HL-60/S4 treated with phorbol 12-myristate 13-acetate at 8.2 ng/mL for 4 days and 3 days (cell line): ENCODE results near the gene ZNF433.
"Not testable (repeated sequence)": the region's sequence is repeated elsewhere in the genome, so short reads cannot be mapped to it uniquely, and the experiment has no call there.

Source experiments
- in situ Hi-C: fragments of 300-500 bp; cut with MboI; formaldehyde crosslinking; loops from 2 replicates; pipeline ENCODE4 v1.15.0; 2022; ENCODE audit warnings: low sequenced_read_pairs

The ZNF433 gene

GRCh38 chr19:12035220-12036172 lies at the start of gene ZNF433:
TSS of gene ZNF433 (minus strand) at chr19:12035679. CDS start at chr19:12035539, 140 bp downstream.
- in situ Hi-C loops: no loop called here

DNA sequence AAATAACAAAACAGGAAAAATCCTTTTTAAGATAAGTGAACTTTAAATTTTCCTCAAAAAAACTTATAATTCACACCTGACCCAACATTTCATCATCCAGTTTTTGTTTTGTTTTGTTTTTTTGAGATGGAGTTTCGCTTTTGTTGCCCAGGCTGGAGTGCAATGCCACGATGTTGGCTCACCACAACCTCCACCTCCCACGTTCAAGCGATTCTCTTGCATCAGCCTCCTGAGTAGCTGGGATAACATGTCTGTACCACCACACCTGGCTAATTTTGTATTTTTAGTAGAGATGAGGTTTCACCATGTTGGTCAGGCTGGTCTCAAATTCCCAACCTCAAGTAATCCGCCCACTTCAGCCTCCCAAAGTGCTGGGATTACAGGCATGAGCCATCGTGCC lies 47.9 kb upstream of the ZNF433 start:
- in situ Hi-C loops: not testable (repeated sequence)

DNA sequence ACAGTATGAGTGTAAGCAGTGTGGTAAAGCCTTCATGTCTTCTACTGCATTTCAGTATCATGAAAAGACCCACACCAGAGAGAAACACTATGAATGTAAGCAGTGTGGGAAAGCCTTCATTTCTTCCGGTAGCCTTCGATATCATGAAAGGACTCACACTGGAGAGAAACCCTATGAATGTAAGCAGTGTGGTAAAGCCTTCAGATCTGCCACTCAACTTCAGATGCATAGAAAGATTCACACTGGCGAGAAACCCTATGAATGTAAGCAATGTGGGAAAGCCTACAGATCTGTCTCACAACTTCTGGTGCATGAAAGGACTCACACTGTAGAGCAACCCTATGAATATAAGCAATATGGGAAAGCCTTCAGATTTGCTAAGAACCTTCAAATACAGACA lies 41.9 kb upstream of the ZNF433 start:
- in situ Hi-C loops: no loop called here

DNA sequence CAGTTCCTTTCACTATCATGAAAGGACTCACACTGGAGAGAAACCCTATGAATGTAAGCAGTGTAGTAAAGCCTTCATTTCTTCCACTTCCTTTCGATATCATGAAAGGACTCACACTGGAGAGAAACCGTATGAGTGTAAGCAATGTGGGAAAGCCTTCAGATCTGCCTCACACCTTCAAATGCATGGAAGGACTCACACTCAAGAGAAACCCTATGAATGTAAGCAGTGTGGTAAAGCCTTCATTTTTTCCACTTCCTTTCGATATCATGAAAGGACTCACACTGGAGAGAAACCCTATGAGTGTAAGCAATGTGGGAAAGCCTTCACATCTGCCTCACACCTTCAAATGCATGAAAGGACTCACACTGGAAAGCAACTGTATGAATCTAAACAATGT lies 40.9 kb upstream of the ZNF433 start:
- in situ Hi-C loops: not testable (repeated sequence)

DNA sequence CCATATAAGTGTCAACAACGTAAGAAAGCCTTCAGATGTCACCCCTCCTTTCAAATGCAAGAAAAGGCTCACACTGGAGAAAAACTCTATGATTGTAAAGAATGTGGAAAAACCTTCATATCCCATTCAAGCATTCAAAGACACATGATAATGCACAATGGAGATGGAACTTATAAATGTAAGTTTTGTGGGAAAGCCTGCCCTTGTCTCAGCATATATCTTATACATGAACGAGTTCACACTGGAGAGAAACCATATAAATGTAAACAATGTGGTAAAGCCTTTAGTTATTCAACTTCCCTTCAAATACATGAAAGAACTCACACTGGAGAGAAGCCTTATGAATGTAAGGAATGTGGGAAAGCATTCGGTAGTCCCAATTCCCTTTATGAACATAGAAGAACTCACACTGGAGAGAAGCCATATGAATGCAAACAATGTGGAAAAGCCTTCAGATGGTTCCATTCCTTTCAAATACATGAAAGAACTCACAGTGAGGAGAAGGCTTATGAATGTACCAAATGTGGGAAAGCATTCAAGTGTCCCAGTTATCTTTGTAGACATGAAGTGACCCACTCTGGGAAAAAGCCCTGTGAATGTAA lies 40.2 kb upstream of the ZNF433 start:
- in situ Hi-C loops: no loop called here

GRCh38 chr19:12064590-12065538 lies 29.4 kb upstream of the ZNF433 start, which contains the start of gene ZNF844:
TSS of gene ZNF844 (plus strand) at chr19:12064731. CDS start at chr19:12064874, 143 bp downstream.
- in situ Hi-C loops: no loop called here

DNA sequence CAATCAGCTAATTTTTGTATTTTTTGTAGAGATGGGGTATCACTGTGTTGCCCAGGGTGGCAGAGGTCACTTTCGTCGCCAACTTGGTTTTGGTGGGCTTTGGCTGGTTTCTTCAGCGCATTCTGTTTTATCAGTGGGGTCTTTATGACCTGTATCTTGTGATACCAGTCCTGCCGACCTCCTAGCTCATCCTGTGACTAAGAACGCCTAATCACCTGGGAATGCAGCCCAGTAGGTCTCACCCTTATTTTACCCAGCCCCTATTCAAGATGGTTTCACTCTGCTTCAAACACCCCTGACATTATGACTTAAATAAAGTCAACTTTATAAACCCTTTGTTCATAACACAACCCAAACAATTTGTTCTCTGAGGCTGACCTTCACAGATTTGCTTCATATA lies 20.3 kb upstream of the ZNF433 start:
- in situ Hi-C loops: no loop called here

DNA sequence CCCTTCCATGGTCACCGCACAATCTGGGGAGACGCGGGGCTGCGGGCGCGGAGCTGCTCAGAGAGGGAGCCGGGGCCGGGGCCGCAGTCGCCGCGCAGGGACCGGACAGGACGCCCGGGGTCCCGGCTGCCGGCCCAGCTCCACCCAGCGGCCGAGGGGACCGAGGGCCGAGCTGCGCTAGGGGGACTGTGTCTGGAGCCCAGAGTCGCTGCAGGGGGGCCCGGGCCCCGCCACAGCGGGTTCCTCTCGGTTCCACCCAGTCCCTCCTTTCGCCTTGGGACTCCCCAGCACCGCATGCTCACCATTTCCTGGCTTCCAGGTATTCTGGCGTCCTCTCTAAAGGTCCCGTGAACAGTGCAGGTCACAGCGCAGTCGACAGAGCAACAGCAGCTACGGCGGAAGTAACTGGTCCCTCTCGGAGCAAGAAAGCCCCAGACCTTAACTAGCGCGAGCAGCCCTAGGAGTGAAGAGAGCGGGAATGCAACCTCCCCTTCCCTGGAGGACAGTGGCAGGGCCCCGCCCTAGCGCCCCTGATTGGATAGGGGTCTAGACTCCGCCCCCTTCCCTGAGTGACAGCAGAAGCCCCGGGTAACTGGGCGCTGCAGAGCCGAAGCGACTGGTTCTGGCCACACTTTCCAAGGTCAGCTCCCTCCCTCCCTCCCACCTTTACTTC lies 17.2 kb upstream of the ZNF433 start, which contains the start of gene ZNF878:
ZNF878 (minus strand) TSS at position 465 of the 673 bp plus-strand sequence; CDS start at position 305, 160 bp downstream.
- in situ Hi-C loops: no loop called here

DNA sequence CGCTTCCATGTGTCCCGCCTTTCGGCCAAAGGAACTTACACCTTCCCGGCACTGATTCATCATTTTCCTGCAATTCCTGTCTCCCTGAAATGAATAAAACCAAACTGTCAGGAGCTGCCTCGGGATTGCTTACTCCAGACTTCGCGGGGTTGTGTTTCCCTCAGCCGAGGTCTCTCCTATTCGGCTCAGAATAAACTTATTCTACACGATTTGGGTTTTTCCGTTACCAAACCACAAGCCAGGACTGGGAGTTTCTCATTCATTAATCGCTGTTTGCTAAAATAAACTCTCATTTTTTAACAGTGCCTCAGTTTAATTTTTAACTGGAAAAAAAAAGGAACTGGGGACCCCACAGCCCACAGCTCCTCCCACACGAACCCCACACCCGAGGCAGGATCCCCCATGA lies 16.6 kb upstream of the ZNF433 start:
- in situ Hi-C loops: no loop called here

GRCh38 chr19:12047868-12048267 lies 12.4 kb upstream of the ZNF433 start:
- in situ Hi-C loops: no loop called here

DNA sequence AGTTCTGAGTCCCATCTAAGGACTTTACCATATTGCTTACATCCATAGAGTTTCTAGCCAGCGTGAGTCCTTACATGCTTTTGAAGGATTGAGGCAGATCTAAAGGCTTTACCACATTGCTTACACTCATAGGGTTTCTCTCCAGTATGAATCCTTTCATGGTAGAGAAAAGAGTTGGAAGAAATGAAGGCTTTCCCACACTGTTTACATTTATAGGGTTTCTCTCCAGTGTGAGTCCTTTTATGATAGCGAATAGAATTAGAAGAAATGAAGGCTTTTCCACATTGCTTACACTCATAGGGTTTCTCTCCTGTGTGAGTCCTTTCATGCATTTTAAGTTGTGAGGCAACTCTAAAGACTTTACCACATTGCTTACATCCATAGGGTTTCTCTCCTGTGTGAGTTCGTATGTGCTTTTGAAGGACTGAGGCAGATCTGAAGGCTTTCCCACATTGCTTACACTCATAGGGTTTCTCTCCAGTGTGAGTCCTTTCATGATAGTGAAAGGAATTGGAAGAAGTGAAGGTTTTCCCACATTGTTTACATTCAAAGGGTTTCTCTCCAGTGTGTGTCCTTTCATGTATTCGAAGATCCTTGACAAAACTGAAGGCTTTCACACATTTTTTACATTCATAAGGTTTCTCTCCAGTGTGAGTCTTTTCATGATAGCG lies 8.4 kb upstream of the ZNF433 start:
- in situ Hi-C loops: no loop called here

DNA sequence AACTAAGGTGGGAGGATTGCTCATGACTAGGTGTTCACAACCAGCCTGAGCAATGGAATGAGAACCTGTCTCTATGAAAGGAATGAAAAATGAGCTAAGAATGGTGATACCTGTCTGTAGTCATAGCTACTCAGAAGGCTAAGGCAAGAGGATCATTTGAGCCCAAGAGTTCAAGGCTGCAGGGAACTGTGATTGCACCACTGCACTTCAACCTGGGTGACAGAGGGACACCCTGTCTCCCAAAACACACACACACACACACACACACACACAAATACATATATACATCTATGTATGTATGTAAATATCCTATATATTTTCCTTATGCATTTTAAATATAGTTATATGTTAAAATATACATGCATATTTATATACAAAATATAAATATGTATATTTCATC lies 7.4 kb upstream of the ZNF433 start:
- in situ Hi-C loops: no loop called here

DNA sequence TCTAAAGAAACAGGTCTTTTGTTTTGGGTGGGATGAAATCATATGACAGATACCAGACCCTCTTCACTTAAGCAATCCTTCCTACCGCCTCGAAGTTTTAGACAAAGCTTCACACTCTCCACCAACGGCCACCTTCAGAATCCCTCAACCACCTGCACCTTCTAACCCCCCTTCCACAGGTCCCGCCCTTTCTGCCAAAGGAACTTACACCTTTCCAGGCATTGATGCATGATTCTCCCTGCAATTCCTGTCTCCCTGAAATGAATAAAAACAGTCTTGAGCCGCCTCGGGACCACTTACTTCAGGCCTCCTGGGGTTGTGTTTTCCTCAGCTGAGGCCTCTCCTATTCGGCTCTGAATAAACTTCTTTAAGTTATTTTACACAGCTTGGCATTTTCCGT lies 859 bp downstream of the ZNF433 start:
- in situ Hi-C loops: no loop called here

DNA sequence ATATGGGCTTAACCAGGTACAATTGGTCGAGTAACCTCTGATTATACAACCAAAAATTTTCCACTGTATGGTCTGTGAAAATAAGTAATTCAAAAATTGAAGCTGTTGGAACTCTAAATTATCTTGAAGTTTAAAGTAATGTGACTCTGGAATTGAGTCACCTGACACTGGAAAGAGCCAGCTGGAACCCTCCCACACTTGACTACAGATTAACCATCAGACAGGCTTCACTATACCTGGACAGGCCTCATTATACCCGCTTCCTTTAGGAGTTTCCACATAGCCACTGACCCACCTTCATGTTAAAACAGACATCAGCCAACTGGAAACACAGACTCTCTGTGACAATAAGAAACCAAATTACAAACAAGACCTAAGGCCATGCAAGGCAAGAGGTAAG lies 1.3 kb downstream of the ZNF433 start:
- in situ Hi-C loops: no loop called here

GRCh38 chr19:12015753-12016116 lies 19.7 kb downstream of the ZNF433 start:
- in situ Hi-C loops: no loop called here

DNA sequence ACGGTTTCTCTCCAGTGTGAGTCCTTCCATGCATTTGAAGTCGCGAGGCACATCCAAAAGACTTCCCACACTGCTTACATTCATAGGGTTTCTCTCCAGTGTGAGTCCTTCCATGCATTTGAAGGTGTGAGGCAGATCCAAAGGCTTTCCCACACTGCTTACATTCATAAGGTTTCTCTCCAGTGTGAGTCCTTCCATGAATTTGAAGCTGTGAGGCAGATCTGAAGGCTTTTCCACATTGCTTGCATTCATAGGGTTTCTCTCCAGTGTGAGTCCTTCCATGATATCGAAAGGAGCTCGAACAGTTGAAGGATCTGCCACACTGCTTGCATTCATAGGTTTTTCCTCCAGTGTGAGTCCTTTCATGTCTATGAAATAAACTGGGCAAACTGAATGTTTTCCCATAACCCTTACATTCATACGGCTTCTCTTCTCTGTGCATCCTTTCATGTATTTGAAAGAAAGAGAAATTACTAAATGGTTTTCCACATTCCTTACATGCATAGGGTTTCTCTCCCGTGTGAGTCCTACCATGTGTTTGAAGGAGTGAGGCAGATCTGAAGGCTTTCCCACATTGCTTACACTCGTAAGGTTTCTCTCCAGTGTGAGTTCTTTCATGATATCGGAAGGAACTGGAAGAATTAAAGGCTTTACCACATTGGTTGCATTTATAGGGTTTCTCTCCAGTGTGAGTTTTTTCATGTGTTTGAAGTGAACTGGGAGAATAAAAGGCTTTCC lies 20.3 kb downstream of the ZNF433 start:
- in situ Hi-C loops: no loop called here

DNA sequence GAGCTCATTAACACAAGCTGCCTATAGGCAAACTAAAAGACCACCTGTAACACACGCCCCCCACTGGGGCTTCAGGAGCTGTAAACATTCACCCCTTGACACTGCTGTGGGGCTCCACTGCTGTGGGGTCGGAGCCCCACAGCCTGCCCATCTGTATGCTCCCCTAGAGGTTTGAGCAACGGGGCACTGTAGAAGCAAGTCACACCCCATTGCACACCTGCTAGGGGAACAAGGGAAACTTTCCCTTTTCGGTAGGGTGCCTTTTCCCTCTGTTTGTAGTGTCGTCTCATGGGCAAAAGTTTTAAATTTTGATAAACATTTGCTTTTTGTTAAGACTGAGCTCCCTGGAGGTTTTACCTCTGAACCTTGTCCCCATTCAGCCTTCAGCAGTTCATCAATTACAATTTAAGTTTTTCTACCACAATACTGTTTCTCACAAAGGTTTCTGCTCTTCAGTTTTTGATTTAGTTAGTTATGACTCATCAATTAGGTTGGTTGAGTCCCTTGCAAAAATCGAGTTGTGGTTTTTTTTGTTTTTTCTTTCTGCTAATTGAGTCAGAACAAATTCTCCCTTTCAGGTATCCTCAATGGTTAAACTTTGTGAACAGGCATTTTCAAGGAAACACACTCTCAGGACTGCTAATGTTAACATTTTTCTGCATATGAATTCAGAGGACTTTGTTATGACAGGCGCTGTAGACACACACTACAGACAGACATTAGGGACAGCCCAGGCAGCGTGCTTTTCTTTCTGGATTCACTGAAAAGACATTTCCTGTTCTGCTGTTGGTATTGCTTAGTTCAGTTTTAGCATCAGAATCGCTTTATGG lies 35.1 kb downstream of the ZNF433 start:
- in situ Hi-C loops: no loop called here

GRCh38 chr19:11995174-11995573 lies 40.3 kb downstream of the ZNF433 start:
- in situ Hi-C loops: no loop called here
